HG03139 (cell line): ENCODE data around the gene WLS.

ENCODE experiments used
- ATAC-seq: cut with Tn5 transposase; IDR thresholded peaks from one replicate; pipeline ENCODE4 v1.9.1; 2021; ENCODE audit not compliant: unreplicated experiment

Gene WLS

GRCh38 chr1:68228851-68229250, 3.5 kb downstream of the WLS start:
- ATAC-seq = no peak

- no peak for ATAC-seq
These were observed 4.7 kb downstream of the WLS start for GRCh38 chr1:68227598-68227997.

- no peak for ATAC-seq
These were observed 6.5 kb downstream of the WLS start for GRCh38 chr1:68225781-68226180.

DNA sequence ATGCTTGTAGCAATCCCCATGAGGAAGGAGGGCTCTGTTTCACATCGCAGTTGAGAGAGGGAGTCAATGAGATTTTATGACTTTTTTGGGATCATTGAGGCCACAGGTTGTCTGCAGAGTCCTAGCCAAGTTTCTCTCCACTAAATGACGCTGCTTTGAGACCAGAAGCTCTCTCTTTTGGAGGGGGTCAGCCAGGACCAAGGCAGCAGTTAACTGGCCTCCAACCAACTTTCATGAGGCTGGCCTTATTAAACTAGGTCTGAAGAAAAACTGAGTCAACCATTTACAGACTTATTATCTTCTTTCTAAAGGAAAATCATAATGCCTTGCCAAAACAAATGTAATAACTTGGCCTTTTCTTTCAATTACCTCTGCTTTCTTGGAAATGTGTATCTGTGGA, 8.6 kb downstream of the WLS start:
- ATAC-seq = no peak

GRCh38 chr1:68221980-68222373, 10.3 kb downstream of the WLS start:
- ATAC-seq = no peak

- no peak for ATAC-seq
These were observed 11.0 kb downstream of the WLS start for GRCh38 chr1:68221001-68221979.

- ATAC-seq = no peak
These were observed 11.9 kb downstream of the WLS start for GRCh38 chr1:68220420-68220819.

DNA sequence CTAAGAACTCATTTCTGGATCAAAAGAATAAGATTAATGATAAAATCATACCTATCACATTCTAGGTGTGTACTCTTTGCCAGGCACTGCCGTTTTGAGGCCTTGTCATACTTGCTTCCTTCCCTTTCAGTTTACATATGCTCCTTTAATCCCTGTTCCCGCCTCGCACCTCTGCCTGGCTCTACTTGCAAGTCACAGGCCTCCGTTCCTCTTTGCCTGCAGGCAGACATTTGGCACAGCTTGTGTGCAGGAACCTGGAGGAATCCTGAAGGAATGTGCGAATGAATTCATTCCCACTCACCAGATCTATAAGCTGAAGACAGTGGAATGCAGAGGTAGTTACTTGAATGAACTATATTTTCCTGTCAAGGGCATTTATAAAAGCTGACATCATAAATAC, 13.8 kb downstream of the WLS start:
- no peak for ATAC-seq

GRCh38 chr1:68217618-68218017, 14.7 kb downstream of the WLS start:
- no peak for ATAC-seq

DNA sequence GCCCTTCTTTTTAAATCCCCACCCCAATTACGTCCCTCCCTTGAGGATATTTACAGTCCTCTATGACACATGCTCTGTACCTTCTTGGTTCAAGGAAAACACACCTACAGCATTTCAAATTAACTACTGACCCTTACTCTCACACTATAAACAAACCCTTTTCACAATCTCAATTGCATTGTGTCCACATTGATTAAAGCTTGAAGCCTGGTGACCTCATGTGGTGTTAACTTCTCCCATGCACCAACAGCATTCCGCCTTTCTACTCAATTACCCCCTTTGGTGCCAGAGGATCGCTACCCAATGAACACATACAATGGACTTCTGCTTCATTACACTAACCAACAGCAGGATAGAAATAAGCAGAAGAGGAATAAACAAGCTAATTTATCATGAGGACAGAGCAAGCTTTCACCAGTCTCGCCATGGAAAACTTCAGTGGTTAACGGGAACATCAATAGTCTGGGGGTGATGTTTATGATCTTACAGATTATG, 15.2 kb downstream of the WLS start:
- ATAC-seq = no peak

DNA sequence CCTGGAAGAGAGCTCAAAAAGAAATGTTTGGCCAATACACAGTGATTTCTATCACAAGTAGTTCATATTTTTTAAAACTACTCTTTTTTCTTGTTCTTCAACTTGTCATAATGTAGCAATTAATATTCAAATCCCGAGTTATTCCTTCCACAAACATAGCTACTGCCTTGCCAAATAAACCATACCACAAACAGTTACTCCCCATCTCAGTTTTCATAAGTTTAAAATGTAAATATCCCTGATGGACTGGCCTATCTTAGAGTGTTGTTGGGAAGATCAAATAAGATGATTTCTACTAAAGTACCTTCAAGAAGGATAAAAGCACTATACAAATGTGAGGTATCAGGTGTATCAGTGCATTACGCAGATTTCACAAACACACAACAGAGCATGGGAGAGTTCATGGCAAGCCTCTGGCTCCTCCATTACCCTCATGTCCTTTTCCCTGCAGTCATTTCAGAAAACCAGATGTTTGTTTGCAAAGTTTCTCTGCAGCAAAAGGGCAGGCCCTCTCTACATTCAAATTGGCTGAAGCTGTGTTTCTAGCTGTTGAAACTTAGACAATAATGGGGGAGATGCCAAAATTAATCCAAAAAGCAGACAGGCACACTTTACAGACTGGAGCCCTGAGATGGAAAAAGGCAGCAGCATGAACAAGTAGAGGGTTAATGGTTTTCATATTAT, 16.1 kb downstream of the WLS start:
- ATAC-seq = no peak

DNA sequence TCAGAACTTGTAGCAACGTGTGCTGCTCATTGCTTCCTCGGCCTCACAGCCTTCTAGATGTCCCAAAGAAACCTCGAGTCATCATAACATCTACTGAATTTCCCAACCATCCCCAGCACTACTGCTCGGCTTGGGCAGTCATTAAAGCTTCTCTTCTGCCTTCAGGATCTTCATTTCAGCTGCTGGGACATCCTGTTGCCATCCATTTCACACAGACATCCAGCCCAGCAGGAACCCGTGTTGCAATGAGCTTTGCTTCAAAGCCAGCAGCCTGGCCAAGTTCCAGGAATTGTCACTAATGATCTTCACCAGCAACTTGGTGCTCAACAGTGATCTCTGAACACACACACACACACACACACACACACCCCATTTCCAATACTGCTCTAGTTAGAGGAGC, 18.5 kb downstream of the WLS start:
- no peak for ATAC-seq

GRCh38 chr1:68211761-68212380, 20.5 kb downstream of the WLS start:
- ATAC-seq = no peak

GRCh38 chr1:68210829-68211228, 21.5 kb downstream of the WLS start:
- no peak for ATAC-seq

- no peak for ATAC-seq
These were observed 22.3 kb downstream of the WLS start for GRCh38 chr1:68210027-68210426.

DNA sequence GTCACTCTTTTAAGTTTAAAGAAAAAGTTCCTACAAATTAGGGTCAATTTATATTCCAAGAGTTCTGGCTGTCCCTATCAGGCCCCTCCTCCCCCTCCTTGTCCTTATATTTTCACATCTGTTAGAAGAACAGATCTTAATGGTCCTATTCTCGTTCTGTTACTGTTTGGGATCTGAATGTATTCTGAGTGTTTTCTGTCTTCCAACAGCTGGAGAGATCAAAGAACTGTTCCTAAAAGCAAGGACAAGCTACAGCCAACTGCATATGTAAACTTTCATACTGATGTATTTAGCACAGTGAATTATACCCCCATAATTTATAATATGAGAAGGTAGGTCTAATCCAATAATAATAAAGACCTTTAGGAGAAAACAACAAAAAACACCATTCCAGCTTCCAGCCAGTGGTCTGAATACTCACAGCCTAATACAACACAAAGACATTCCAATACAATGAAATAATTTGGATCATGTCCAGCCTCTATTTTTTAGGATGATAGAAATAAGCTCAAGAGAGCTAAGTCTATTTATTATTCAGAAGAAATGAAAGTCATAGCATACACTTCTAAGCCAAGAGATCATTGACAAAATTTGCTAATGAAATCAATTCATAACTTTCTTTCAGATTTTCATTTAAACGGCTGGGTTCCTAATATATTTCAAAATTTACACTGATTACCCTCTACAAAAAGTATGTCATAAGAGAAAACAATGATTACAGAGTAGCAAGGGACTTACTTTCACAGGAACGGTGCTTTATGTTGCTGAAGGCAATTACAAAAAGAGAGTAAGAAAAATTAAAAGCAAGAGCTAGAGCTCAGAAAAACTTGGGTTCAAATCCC, 25.3 kb downstream of the WLS start:
- ATAC-seq = no peak

DNA sequence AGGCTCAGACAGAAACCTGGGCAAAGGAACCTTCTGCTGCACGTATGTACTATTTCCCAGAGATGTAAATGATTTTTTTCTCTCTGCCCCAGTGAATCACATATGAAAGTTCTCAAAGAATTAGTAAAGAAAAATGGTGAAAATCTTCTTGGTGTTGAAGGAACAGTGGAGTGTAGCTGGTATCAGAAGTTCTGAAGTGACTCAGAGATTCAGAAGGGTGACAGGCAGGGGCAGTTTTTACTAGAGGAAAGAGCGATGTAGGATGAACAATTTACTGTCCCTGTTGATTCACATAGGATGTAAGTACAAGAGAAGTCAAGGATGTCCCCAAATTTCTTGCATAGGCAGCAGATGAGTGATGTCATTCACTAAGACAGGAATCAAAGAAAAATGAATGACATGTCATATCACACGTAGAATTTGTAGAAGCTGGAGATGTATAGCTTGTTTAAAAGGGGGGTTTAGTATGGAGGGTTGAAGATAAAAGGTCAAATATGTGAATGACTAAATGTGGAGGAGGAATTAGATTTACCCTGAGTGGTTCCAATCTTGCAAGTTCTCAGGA, 26.4 kb downstream of the WLS start:
- ATAC-seq = no peak

DNA sequence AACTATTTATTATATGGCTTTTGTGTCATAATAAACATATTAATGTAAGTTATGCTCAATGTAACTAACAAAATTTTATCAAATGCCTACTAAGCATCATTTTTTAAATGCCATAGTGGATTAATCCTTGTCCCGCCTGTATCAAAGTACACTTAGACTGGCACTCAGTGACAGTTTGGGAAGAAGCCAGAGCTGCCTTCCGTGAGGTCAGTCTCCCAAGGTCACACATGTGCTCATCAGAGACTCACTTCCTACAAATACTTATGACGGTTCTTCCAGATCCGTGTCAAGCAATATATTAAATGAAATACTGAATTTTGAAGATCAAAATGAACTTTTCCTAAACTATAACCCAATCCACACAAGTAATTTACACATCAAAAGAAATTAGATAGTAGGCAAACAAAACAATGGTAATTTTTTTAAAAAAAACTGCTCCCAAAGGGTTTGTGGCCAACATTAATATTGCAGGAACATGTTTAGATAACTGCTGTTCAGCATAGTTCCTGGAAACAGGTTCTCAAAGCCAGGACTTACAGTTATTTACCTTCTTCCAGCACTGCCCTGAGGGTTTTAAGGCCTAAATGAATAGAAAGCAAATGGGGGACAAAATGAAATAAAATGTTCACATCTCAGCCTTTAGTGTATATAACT, 27.2 kb downstream of the WLS start:
- ATAC-seq = no peak

DNA sequence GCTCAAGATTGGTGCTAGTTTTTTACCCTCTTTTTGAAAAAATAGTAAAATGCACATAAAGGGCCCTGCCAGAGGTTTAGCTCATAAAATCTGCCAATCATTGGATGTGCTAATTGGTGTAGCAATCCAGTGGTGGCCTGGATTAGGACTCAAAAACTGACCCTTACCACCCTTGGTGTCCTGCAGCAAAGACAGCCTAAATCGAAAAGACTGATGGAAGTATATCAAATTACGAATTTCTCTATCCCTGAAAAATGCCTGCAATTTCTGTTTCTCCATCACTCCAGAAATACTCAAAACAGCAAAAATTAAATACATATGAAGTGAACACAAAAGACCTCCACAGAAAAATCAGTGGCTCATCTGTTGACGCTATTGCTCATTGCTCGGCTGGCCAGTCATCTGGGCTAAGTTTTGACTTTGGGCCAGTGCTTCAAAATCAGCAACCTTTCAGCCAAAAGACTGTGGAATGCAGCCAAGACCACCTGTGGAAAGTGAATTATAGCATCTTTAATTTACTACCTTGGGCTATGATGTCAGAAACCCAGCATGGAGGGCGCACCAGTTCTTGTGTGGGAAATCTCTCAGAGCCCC, 30.0 kb downstream of the WLS start:
- no peak for ATAC-seq
